ENCODE measurements around the gene KLHL5.

- TF ChIP-seq CTCF (IDR thresholded peaks at IDR 0.05; ENCODE audit: poor library complexity, severe bottlenecking) (no peak), POLR2AphosphoS5 (IDR thresholded peaks at IDR 0.05) (no peak), EZH2 (IDR thresholded peaks at IDR 0.05; ENCODE audit: borderline replicate concordance, insufficient read depth, low read length, poor library complexity, severe bottlenecking) (no peak)
These were observed 104.6 kb downstream of the KLHL5 start for GRCh38 chr4:39166669-39167068.

Measured in neural cell (in vitro differentiated cells).